ENCODE measurements around the gene MUC5AC.
A peak's percentile ranks its signal among the peaks of the same experiment; 100 is the strongest.

The MUC5AC gene

DNA sequence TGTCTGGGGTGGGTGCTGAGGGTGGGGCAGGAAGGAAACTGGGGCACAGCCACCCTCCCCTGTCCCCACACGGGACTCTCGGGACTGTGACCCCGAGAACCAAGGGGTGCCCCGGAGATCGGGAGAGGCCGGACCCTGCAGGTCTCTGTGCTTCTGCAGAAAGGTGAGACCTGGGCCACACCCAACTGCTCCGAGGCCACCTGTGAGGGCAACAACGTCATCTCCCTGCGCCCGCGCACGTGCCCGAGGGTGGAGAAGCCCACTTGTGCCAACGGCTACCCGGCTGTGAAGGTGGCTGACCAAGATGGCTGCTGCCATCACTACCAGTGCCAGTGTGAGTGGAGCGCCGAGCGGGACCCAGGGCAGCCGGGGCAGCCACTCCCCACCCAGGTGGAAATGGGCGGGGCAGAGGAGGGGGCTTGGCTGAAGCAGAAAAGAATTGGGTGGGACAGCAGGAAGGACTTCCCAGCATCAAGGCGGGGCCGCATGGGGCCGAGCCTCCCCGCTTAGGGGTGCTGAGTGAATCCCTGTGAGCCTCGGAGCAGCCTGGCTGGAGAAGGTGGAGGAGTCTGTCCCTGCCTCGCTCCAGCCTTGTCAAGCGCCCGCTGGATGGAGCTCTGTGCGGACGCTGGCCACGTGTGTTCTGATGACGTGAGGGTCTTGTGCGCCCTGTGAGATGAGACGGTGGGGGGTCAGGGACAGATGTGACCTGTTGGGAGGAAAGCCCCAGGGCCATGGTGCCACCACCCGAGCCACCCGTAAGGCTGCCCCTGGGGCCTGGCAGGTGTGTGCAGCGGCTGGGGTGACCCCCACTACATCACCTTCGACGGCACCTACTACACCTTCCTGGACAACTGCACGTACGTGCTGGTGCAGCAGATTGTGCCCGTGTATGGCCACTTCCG lies 35.8 kb downstream of the MUC5AC start:
- DNase-seq (ENCODE audit: insufficient read length, low spot score): no peak
- FAIRE-seq: no peak

DNA sequence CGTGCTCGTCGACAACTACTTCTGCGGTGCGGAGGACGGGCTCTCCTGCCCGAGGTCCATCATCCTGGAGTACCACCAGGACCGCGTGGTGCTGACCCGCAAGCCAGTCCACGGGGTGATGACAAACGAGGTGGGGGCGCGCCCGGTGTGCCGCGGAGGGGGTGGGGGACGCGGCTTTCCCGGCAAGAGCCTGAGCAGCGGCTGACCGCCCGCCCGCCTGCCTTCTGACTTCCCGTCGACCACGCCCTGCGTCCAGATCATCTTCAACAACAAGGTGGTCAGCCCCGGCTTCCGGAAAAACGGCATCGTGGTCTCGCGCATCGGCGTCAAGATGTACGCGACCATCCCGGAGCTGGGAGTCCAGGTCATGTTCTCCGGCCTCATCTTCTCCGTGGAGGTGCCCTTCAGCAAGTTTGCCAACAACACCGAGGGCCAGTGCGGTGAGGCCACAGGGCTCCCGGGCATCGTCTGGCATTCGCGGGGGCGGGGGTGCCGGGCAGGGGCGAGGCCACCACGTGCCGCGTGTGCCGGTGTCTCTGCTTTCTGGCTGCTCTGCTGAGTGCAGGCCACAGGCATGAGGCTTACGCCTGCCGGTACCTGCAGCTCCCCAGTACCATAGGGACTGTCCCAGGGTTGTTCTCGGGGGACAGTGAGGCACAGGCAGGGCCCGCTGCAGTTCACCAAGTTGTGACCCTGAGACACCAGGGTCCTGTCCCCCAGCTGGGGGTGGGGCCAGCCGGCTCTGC lies 36.7 kb downstream of the MUC5AC start:
- DNase-seq (ENCODE audit: insufficient read length, low spot score) (no peak), FAIRE-seq (no peak)

DNA sequence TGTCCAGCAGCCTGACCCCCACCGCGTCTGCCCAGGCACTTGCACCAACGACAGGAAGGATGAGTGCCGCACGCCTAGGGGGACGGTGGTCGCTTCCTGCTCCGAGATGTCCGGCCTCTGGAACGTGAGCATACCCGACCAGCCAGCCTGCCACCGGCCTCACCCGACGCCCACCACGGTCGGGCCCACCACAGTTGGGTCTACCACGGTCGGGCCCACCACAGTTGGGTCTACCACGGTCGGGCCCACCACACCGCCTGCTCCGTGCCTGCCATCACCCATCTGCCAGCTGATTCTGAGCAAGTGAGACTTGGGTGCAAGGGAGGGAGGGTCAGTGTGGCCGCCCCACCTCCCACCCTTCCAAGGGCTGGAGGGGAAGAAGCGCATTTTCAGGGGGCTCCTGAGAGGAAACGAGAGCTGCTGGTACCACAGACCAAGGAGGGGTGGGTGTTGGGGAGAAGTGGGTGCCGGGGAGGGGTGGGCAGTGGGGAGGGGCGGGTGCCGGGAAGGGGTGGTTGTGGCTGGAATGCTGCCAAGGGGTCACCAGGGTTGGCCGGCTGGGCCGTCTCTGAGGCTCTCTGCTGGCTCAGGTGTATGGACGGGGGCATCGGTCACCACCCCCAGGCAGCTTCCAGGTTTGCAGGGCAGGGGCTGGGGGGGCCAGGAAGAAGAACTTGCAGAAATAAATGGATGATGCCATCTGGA lies 37.4 kb downstream of the MUC5AC start:
- no peak for DNase-seq (ENCODE audit: insufficient read length, low spot score)

DNA sequence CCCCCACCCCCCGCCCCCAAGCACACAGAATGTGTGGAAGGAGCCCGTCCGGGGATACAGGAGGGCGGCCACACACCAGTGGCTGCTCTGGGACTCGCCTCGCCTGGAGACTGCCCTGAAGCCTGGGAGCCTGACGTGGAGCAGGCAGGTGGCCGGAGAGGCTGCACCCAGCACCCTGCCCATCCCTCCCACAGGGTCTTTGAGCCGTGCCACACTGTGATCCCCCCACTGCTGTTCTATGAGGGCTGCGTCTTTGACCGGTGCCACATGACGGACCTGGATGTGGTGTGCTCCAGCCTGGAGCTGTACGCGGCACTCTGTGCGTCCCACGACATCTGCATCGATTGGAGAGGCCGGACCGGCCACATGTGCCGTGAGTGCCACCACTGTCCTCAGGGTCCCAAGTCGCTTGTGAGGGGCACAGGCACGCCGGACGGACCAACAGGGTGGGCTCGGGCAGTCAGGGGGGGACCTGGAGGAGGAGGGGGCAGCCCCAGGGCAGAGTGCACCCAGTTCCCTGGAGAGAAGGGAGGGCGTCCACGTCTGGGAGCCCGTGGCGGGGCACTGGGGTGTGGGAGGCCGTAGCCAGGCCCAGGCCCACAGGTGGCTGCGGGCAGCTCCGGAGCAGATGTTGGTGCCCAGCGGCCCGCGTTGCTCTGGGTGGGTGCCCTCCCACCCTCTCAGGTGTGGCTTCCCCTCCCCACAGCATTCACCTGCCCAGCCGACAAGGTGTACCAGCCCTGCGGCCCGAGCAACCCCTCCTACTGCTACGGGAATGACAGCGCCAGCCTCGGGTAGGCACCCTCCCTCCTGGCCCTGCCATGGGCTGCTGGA lies 38.1 kb downstream of the MUC5AC start:
- FAIRE-seq: no peak
- DNase-seq (ENCODE audit: insufficient read length, low spot score): no peak

More for the DNA sequence above, 37.4 kb downstream of the MUC5AC start:
- no peak for FAIRE-seq

- FAIRE-seq: no peak
Measured at GRCh38 chr11:1196516-1197391, 39.0 kb downstream of the MUC5AC start.

DNA sequence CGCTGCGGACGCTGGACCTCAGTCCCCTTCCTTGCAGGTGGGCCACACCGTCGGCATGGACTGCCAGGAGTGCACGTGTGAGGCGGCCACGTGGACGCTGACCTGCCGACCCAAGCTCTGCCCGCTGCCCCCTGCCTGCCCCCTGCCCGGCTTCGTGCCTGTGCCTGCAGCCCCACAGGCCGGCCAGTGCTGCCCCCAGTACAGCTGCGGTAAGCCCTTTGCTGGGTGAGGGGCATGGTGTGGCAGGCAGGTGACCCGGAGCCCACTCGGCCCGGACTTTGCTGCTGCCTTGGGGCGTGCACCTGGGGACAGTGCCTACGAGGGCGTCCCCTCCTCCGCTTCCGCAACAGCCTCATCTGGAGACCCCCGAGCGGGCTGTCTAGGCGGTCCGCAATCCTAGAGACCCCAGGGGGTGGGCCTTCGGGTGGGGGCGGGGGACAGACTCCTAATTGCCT lies 39.7 kb downstream of the MUC5AC start:
- no peak for FAIRE-seq

More at GRCh38 chr11:1196516-1197391, 39.0 kb downstream of the MUC5AC start:
- no peak for DNase-seq (ENCODE audit: insufficient read length, low spot score)

GRCh38 chr11:1197886-1198560 lies 40.3 kb downstream of the MUC5AC start:
- DNase-seq (ENCODE audit: insufficient read length, low spot score): no peak
- no peak for FAIRE-seq

More for the DNA sequence above, 39.7 kb downstream of the MUC5AC start:
- DNase-seq (ENCODE audit: insufficient read length, low spot score): no peak

GRCh38 chr11:1198561-1199240 lies 40.9 kb downstream of the MUC5AC start:
- DNase-seq (ENCODE audit: insufficient read length, low spot score): no peak
- FAIRE-seq: no peak

DNA sequence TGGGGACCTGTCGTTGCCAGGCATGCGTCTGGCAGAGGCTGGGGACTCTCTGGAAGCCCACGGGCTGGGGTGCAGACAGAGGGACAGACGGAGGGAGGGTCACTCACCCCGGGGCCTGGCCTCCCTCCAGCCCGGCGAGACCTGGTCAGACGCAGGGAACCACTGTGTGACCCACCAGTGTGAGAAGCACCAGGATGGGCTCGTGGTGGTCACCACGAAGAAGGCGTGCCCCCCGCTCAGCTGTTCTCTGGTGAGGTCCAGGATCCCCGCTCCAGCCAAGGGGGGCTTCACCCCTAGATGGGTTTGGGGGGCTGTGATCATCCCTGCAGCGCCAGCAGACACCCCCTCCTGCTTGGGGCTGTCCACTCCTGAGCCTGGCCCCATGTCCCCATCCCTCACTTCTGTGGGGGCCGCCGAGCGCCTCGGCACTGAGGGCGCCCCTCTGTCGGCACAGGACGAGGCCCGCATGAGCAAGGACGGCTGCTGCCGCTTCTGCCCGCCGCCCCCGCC lies 41.5 kb downstream of the MUC5AC start:
- DNase-seq (ENCODE audit: insufficient read length, low spot score): no peak
- FAIRE-seq: no peak

DNA sequence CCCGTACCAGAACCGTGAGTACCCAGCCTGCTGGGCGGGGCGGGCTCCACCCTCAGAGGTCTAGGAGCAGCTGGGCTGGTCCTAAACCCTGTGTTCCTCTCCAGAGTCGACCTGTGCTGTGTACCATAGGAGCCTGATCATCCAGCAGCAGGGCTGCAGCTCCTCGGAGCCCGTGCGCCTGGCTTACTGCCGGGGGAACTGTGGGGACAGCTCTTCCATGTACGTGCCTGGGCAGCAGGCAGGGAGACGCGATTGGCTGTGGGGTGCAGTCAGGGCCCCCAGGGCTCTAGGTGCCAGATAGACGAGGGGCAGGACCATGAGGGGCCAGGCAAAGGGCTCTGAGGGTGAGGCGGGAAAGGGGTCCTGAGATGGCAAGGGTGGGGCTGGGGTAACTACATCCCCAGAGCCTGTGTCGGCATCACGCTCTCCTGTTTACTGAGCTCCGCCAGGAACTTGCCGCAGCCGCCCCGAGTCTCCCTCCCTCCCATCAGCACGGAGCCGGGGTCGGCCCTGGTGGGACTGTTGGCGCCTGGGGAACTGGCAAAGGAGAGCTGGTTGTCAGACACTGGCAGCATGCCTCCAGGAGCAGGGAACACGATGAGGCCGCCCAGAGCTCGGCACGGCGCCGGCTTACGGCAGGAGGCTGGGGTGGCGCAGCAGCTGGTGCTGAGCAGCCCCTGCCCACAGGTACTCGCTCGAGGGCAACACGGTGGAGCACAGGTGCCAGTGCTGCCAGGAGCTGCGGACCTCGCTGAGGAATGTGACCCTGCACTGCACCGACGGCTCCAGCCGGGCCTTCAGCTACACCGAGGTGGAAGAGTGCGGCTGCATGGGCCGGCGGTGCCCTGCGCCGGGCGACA lies 42.2 kb downstream of the MUC5AC start:
- no peak for DNase-seq (ENCODE audit: insufficient read length, low spot score)
- FAIRE-seq: no peak

GRCh38 chr11:1200611-1201191 lies 42.9 kb downstream of the MUC5AC start:
- FAIRE-seq (no peak), DNase-seq (ENCODE audit: insufficient read length, low spot score) (no peak)

DNA sequence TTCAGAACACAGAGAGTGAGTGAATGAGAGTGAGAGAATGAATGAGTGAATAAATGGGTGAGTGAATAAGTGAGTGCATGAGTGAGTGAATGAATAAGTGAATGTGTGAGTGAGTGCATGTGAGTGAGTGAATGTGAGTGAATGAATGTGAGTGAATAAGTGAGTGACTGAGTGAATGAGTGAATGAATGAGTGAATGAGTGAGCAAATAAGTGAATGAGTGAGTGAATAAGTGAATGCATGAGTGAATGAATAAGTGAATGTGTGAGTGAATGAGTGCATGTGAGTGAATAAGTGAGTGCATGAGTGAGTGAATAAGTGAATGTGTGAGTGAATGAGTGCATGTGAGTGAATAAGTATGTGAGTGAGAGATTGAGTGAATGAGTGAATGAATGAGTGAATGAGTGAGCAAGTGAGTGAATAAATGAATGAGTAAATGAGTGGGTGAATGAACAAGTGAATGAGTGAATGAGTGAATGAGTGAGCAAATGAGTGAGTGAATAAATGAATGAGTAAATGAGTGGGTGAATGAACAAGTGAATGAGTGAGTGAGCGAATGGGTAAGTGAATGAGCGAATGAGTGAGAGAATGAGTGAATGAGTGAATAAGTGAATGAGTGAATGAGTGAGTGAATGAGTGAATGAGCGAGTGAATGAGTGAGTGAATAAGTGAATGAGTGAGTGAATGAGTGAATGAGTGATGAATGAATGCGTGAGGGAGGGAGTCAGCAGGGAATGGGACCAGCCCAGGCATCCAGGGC lies 43.8 kb downstream of the MUC5AC start:
- DNase-seq (ENCODE audit: insufficient read length, low spot score) (no peak), FAIRE-seq (peak; percentile 90)

GRCh38 chr11:1202154-1202775 lies 44.5 kb downstream of the MUC5AC start:
- DNase-seq (ENCODE audit: insufficient read length, low spot score) (peak; percentile 25), FAIRE-seq (no peak)

GRCh38 chr11:1202776-1203504 lies 45.2 kb downstream of the MUC5AC start:
- FAIRE-seq (peak; percentile 86), DNase-seq (ENCODE audit: insufficient read length, low spot score) (peak; percentile 88)
